HG02885 (cell line): ENCODE measurements around the gene DTWD2.

Source experiments
- ATAC-seq: cut with Tn5 transposase; IDR thresholded peaks from one replicate; pipeline ENCODE4 v1.9.1; 2021; ENCODE audit warnings: mild to moderate bottlenecking; ENCODE audit not compliant: unreplicated experiment, poor library complexity

The DTWD2 gene, protein sequence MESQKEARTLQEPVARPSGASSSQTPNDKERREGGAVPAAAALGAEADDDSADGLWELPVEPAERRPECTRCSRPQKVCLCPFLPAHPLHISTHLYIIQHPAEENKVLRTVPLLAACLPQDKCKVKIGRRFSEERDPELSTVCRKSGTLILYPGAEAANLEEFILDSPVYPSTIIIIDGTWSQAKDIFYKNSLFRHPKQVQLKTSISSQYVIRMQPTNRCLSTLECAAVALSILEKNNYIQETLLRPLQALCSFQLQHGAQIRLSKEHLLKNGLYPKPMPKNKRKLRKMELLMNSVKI

DNA sequence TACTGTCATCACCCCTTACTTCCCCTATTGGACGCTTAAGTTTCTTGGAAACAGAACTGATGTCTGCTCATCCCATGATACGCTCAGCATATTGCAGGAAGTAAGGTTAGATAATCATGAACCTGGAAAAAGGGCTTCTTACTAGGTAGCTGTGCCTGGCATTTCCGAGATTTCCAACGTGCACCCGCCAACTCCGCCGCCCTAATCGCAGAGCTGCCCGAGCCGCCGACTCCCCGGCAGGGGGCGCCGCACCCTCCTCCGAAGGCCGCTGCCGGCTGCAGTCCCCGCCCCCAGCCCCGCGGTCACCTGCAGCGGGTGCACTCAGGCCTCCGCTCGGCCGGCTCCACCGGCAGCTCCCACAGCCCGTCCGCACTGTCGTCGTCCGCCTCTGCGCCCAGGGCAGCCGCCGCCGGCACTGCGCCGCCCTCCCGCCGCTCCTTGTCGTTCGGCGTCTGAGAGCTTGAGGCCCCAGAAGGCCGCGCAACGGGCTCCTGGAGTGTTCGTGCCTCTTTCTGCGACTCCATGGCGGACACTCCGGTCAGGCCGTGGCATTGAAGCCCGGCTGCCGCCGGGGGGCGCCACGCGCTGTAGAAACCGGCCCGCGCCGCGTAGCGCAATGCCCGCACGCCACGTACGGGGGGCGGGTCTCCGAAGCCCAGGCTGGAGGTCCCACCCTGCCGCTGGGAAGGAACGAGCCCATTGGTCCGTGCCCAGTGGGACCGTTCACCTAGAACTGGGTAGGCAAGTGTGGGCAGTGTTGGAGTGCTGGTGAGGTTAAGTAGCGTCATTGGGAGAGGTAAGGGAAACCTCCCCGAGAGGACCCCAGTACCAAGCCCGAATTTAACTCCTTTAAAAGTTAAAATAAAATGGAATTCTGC is at the start of gene DTWD2:
DTWD2 (minus strand) TSS at position 560 of the 878 bp plus-strand sequence; CDS start at position 524, 36 bp downstream.
- ATAC-seq: peak; percentile 92

DNA sequence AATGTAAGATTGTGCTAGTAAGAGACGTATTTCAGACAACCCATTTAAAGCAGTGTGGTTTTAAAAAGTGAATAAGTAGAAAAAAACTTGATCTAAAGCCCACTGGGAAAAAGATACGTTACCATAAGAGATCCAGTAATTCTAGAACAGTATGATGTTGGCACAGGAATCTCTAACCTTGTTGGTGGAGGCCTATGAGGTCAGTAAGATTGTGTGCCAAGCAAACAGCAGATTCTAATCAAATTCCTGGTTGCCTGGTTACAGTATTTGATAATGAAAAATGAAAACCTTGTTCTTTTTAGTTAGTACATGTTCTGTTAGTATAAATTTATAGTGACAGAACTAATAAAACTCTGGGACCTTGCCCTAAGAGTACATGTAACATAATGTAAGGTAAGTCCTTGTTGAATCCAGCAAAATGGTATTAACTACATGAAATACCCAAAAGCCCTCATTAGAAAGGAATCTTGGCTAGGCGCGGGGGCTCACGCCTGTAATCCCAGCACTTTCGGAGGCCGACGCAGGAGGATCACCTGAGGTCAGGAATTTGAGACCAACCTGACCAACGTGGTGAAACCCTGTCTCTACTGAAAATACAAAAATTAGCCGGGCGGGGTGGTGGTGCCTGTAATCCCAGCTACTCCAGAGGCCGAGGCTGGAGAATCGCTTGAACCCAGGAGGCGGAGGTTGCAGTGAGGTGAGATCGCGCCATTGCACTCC is 49.3 kb upstream of the DTWD2 start:
- ATAC-seq: no peak

DNA sequence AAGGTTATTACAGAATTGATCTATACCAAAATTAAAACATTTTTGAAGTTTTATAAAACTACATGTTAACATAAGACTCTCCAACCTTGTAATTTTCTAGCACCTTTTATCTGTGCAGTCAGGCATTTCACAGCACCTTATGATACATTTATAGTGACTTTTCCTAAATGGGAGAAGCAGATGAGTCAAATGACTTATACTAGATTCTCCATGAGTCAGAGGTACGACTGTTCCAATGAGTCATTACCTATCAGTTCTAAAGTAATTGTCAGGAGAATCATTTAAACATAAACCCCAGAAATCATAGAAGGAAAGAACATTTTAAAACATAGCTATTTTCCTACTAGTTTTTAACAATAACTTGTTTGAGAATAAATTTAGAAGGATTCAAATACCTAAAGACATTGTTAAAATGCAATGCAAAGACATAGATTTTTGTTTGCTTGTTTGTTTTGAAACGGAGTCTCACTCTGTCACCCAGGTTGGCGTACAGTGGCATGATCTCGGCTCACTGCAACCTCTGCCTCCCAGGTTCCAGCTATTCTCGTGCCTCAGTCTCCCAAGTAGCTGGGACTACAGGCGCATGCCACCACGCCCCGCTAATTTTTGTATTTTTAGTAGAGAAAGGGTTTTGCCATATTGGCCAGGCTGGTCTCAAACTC is 47.9 kb upstream of the DTWD2 start:
- no peak for ATAC-seq

DNA sequence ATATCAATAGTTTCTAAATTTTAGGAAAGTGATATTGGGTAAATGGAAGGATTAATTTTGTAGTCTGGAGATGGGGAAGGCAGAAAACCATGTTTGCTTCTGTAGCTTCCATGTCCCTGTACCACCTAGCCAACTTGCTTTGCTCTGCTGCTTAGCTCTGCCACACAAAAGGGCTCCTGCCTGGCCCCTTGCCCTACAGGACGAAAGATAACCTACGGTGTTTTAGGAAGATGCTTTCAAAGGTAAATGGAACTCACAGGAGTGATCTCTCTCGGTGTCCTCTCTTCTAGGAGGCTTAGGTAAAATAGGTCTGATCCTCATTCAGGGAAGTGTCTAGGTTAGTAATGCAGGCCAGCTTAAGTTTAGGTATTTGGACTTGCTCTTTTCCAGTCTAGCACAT is 44.8 kb upstream of the DTWD2 start:
- ATAC-seq: no peak

DNA sequence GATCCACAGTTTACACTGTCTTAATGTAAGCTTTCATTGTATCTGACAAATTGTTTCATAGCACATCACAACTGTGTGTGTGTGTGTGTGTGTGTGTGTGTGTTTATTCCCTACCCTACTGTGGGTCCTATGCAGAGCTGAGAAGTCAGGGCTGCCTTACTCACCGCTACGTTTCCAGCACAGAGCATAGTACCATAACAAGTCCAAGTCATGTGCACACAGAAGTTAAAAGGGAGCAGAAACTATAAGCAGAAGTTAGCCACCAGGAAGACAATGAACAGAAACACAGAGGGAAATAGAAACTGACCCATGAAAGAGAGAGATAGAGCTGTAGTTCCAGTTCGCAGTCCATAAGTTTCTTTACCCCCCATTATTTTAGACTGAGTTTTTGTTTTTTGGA is 44.3 kb upstream of the DTWD2 start:
- ATAC-seq: peak; percentile 33

DNA sequence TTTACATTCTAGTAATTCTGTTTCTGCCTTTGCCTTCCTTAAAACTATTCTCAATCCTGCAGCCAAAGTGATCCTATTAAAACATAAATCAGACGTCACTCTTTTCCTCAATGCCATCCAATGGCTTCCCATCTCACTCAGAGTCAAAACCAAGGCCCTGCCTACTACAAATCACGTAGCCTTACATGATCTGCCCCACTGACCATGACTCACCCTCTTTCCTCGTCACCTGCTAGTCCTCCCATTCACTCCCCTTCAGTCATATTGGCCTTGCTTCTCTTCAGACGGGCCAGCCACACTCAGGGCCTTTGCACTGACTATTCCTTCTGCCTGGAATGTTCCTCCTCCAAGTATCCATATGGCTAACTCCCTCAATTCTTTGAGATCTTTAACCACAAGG is 43.6 kb upstream of the DTWD2 start:
- ATAC-seq: peak; percentile 50

DNA sequence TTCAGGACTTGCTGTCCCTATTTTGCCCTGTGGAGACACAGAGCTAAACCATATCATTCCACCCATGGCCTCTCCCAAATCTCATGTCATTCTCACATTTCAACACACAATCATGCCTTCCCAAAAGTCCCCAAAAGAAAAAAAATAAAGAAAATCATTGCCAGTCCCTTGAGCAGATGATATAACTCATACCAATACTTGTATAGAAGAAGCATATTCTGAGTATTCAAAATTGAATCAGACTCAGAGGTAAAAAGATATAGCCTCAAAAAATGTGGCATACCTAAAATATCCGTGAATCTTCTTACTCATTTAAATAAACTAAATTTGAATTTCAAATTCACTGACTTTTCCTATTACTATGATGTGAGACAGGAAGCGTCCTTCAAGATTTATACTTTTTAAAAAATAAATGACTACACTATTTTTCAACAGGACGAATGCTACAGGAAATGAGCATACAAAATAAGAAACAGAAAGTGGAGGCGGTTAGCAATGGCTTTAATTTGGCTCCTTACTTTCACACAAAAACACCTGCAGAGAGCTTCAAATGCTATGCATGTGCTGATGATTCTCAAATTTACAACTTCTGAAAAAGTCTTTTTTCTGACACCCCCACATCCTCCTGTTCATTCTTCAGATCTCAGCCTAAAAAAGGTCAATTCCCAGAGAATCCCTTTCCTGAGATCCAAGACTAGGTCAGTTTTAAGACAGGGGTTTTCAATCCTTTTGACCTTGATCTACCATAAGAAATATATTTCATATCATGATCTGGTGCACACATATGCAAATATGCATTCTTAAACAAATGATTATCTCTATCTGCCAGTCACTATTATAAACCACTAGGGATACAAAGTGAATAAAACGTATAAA is 42.9 kb upstream of the DTWD2 start:
- ATAC-seq: peak; percentile 85

DNA sequence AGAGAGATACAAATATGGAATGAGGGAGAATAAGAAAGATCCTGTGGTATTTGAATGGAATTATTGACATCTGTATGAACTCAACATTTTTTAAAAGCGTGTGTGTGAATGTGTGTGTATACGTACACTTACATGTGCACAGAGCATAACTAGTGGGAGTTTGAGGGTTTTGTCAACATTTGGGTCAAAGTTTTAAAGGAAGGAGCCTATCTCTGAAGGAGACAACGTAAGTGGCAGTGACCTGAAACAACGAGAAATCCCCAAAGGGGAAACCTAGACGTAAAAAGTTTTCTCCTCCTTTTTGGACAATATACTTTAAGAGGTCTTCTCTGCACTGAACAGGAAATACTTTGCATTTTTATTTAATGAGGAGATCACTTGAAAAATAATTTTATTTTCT is 40.2 kb upstream of the DTWD2 start:
- ATAC-seq: no peak

DNA sequence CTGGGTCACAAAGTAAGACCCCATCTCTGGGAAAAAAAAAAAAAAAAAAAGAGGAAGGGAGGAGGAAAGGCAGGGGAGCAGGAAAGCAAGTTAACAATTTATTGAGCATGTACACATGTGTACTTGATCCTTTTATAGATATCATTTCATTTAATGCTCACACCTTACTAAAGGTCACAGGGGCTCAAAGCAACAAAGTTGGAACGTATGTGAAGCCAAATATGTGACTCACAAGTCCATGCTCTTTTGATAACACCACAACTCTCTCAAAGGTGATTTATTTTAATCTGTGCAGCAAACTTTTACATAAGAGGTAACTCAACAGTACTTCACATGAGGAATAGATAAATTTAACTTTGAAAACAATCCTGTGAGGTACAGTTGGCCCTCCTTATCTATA is 34.4 kb upstream of the DTWD2 start:
- no peak for ATAC-seq

DNA sequence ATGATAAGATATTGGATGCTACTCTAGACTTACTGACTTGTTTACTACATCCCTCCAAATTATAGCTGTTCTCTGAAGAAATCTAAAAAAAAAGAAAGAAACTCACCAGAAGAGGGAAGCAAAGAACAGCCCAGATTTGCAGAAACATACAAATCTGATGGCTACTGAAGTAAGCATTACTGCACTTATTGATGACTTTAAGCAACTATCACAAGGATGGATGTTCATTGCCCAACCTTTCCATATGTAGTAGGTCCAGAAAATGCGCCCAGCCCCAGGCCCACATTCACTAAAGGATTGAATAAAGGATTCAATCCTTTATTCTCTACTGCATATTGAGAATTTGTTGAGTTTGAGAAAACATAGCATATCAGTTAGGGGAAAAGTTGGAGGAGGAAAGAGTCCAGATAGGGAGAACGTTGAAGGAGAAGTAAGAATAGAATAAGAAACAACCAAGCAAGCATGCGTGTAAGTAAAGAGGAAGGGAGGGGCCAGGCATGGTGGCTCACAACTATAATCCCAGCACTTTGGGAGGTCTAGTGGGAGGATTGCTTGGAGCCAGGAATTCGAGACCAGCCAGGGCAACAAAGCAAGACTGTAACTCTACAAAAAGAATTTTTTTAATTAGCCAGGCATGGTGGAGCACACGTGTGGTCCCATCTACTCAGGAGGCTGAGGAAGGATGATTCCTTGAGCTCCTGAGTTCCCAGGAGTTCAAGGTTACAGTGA is 33.8 kb upstream of the DTWD2 start:
- peak; percentile 82 for ATAC-seq

DNA sequence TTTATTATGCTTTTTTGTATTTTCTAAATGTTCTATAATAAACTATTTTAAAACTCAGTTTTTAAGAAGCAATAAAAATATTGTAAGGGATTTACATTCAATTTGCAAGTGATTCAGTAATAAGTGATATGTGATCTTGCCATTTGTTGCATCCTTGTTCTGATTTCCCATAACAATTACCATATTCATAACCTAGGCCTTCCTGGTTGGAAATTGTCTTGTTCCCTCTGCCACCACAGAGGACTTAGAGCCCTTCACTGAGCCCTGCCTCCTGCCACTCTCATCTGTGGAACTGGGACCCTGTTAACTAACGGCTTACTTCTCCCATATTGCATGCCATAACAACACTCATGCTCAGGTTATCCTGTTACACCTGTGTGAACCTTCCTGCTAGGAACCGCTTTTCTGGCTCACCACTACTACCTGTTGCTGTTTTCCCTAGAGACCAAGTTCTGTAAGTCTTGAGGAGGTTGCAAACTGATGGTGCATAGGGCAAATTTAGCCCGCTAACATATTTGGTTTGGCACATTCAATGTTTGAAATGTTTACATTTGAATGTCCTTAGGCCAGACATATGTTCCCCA is 32.9 kb upstream of the DTWD2 start:
- ATAC-seq: no peak

DNA sequence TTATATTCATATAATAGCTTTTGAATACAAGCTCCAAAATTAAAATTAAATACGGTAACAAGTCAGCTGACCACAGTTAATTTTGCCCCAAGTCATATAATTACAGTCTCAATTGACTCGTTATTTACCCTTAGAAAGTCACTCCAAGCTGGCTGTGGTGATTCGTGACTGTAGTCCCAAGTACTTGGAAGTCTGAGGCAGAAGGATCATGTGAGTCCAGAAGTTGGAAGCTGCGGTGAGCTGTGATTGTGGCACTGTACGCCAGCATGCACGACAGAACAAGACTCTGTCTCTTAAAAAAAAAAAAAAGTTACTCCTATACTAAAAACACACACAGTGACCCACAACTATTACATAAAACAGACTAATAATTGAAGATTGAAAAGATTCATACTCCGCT is 31.6 kb upstream of the DTWD2 start:
- ATAC-seq: no peak

DNA sequence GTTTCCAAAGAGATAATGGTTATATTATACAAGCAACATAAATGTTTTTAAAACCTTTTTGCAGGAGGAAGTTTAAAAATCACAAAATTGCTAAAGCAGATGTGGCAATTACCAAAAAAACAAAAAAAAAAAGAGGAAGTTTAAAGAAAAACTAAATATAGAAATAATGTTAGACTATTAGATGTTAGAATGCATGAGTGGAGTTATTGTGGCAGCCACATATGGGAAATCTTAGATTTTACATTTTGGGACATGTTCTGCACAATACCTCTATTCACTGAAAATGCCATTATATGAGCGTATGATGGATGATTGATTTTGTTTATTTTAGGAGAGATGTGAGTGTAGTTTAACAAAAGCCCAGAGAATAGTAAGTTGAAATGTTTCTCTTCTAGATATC is 31.2 kb upstream of the DTWD2 start:
- no peak for ATAC-seq

DNA sequence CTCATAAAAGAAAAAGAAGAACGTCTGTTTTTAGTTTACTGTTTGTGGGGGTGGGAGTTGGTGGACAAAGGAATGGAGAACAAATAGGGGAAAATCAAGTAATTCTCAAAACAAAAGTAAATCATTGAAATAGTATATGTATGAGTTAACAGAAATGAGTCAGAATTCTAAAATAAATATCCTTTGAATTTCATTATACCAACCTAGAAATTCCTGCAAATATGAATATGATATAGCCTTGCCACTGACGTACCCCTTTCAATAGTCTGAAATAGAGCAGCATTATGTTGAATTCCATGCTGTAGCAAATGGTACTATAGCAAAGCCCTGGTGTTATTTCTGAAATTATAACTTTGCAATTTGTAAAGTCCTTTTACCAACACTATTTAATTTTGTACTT is 29.6 kb upstream of the DTWD2 start:
- no peak for ATAC-seq

DNA sequence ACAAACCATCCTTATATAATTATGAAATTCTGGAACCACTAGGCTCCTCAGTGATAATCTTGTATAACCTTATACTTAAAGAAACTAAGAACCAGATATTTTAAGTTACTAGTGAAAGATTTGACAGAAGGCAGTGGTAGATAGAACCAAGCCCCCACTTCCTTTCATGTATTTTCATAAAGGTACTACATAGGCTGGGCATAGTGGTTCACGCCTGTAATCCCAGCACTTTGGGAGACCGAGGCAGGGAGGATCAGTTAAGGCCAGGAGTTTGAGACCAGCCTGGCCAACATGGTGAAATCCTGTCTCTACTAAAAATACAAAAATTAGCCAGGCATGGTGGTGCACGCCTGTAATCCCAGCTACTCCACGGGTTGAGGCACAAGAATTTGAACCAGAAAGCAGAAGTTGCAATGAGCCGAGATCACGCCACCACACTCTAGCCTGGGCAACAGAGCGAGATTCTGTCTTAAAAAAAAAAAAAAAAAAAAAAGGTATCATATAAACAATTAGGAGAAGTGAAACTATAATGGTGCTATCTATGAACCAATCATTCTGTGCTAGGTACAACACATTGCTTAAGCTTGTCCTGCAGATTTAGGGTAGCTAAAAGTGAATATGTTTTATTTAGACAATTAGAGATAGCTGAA is 27.9 kb upstream of the DTWD2 start:
- ATAC-seq: peak; percentile 85

DNA sequence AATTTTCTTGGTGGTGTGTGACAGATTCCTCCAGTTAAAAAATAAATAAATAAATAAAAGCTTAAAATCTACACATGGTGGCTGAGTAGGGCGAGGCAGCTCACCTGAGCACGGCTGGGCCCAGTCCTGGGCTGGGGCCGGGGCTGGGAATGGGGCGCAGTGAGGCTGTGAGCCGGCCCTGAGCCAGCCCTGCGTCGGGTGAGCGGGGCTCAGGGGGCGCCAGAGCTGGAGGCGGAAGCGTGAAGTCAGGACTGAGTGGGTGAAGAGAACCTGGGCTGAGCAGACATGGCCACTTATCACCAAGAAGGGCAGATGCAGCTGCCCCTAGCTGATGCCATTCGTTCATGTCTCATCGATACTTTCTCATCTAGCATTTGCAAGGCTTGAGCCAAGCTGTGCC is 22.8 kb upstream of the DTWD2 start:
- no peak for ATAC-seq

DNA sequence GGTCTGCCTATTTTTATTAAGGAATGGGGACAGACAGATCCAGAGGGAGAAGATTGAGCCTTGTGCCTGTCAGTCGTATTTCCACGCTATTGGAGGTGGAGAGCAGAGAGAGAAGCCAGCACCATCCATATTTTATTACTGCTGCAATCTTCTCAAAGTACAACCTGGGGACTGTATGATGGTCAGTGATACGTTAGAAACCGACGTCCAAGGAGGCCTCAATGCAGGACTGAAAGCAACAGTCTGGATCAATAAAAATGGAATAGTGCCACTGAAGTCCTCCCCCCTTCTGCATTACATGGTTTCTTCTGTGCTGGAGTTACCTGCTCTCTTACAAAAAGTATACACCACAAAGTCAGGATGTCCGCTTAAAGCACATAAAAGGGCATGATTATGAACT is 21.9 kb upstream of the DTWD2 start:
- ATAC-seq: no peak

DNA sequence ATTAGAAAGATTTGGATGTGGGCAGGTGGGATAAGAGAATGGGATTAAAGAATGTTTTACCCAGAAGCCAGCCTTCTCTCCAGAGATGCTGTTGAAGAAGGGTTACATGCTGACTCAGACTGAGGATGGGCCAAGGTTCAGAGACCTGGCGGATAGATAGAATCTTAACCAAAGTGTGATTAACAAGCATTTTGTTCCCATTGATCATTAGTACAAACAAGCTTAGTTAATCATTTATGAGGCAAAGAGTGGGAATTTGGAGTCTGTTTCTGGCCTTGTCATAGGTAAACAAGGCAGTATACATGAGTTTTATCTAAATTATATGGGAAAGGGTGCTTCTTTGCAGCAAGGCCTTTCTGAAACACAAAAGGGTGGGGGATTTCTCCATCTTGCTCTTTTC is 20.8 kb upstream of the DTWD2 start:
- no peak for ATAC-seq
